Keratinocyte (primary cell): ENCODE results near the gene GDA. TPM values are rescaled to one million over a fixed set of nuclear protein-coding genes. Genes with fewer than 3 reads are reported as not detected.

Source experiments
- DNase-seq: peaks from one replicate; pipeline ENCODE4 v3.0.0-alpha.2; 2011; ENCODE audit warnings: low read depth, missing footprints, low spot score
- FAIRE-seq: peaks from 2 replicates; lab custom pipeline; 2011; peaks lifted over from hg19 to GRCh38; lab: Jason Lieb, UNC
- H2AFZ ChIP-seq: 2 replicates; pipeline ENCODE4 v1.6.0; 2012; ENCODE audit warnings: low read length, control low read depth, inconsistent platforms; ENCODE audit not compliant: control insufficient read depth
- H3K27ac ChIP-seq: 2 replicates; pipeline ENCODE4 v1.5.1; 2011; ENCODE audit warnings: low read length; ENCODE audit not compliant: control insufficient read depth, insufficient read depth
- H3K27me3 ChIP-seq: 3 replicates; pipeline ENCODE4 v1.6.0; 2011; ENCODE audit warnings: low read length; ENCODE audit not compliant: control insufficient read depth, insufficient read depth; ENCODE audit errors: extremely low read depth
- H3K36me3 ChIP-seq, 2 experiments: 2 replicates in 1 of 2; 3 replicates in 1 of 2; pipeline ENCODE4 v1.5.1; 2011; ENCODE audit warnings: low read length in 2 of 2, mild to moderate bottlenecking in 1 of 2; ENCODE audit not compliant: control insufficient read depth in 2 of 2, insufficient read depth in 2 of 2; ENCODE audit errors: extremely low read depth in 1 of 2
- H3K4me1 ChIP-seq: 3 replicates; pipeline ENCODE4 v1.5.1; 2011; ENCODE audit warnings: low read length; ENCODE audit not compliant: control insufficient read depth, insufficient read depth; ENCODE audit errors: extremely low read depth
- H3K4me2 ChIP-seq: 3 replicates; pipeline ENCODE4 v1.6.0; 2011; ENCODE audit warnings: low read depth, low read length; ENCODE audit not compliant: control insufficient read depth, insufficient read depth; ENCODE audit errors: extremely low read depth
- H3K4me3 ChIP-seq, 3 experiments: fragments of 200-600 bp in 1 of 3; sonication (generic) in 1 of 3; 2 replicates in 2 of 3; 3 replicates in 1 of 3; pipeline ENCODE4 v1.5.1; 2011 to 2016; ENCODE audit warnings: low read length in 3 of 3, mild to moderate bottlenecking in 3 of 3, control low read depth in 2 of 3, inconsistent platforms in 1 of 3, low read depth in 1 of 3, mixed read lengths in 1 of 3, mixed run types in 1 of 3, moderate library complexity in 1 of 3; ENCODE audit not compliant: control insufficient read depth in 2 of 3, insufficient read depth in 2 of 3; ENCODE audit errors: extremely low read depth in 1 of 3
- H3K79me2 ChIP-seq: 2 replicates; pipeline ENCODE4 v1.6.0; 2012; ENCODE audit warnings: low read length; ENCODE audit not compliant: control insufficient read depth, insufficient read depth
- H3K9ac ChIP-seq: 3 replicates; pipeline ENCODE4 v1.6.0; 2011; ENCODE audit warnings: low read length; ENCODE audit not compliant: control insufficient read depth, insufficient read depth; ENCODE audit errors: extremely low read depth
- H3K9me1 ChIP-seq: 3 replicates; pipeline ENCODE4 v1.6.0; 2011; ENCODE audit warnings: low read length; ENCODE audit not compliant: control insufficient read depth, insufficient read depth; ENCODE audit errors: extremely low read depth
- H3K9me3 ChIP-seq: 2 replicates; pipeline ENCODE4 v1.5.1; 2012; ENCODE audit warnings: low read depth, low read length; ENCODE audit not compliant: control insufficient read depth
- H4K20me1 ChIP-seq: 3 replicates; pipeline ENCODE4 v1.6.0; 2011; ENCODE audit warnings: low read length; ENCODE audit not compliant: control insufficient read depth, insufficient read depth; ENCODE audit errors: extremely low read depth
- CTCF ChIP-seq, 3 experiments: IDR thresholded peaks in 1 of 3; conservative IDR thresholded peaks in 1 of 3; optimal IDR thresholded peaks in 1 of 3; 2 replicates in 2 of 3; 3 replicates in 1 of 3; pipeline versions ENCODE3 to v1.5.1; 2011; ENCODE audit warnings: low read length in 3 of 3, mild to moderate bottlenecking in 3 of 3, moderate library complexity in 2 of 3, control low read depth in 1 of 3, inconsistent platforms in 1 of 3; ENCODE audit not compliant: insufficient read depth in 2 of 3; ENCODE audit errors: extremely low read depth in 1 of 3
- EZH2 ChIP-seq: IDR thresholded peaks from one replicate; pipeline ENCODE4 v1.6.1; 2012; ENCODE audit warnings: inconsistent platforms, mild to moderate bottlenecking, low read length, moderate library complexity
- dilution Hi-C: fragments of 300-500 bp; cut with MboI; formaldehyde crosslinking; loops from one replicate; pipeline ENCODE4 v1.7.0; 2020; ENCODE audit warnings: low sequenced_read_pairs; ENCODE audit not compliant: extremely low pct_ligation_motif_present
- polyA plus RNA-seq, 5 experiments: library from polyadenylated mRNA; depleted of rRNA in 3 of 5; stranded (reverse) in 3 of 5; stranded (forward) in 1 of 5; unstranded in 1 of 5; fragments of >200 nt; gene quantifications; 1 replicate in 1 of 5; 2 replicates in 3 of 5; 3 replicates in 1 of 5; pipeline versions ENCODE4 v1.2.1 to v1.2.3, GENCODE V29; 2011 to 2012; ENCODE audit warnings: missing spikeins in 2 of 5, low read depth in 1 of 5, low replicate concordance in 1 of 5

GDA gene
- polyA plus RNA-seq, 1 donor (not counting 4 experiments of a cell fraction or from before 2014, with no cell fraction given) = 0.75 TPM

- Histone ChIP-seq H3K9me3 (no peaks in the 10 kb centered on the region), H2AFZ (no peak overlapping the region), H3K27ac (no peak overlapping the region), H3K4me1 (no peaks in the 10 kb centered on the region), H3K4me3 (no peak overlapping the region), H3K9me1 (no peaks in the 10 kb centered on the region), H3K27me3 (no peaks in the 10 kb centered on the region), H3K79me2 (no peaks in the 10 kb centered on the region), H3K9ac (no peak overlapping the region), H3K36me3 (no peaks in the 10 kb centered on the region), H3K4me2 (no peak overlapping the region), H4K20me1 (no peaks in the 10 kb centered on the region)
- dilution Hi-C loops = no loop called here
- DNase-seq = no peak
- FAIRE-seq = no peak
- TF ChIP-seq CTCF (optimal IDR thresholded peaks at IDR 0.05 in 1 of 3, IDR thresholded peaks at IDR 0.05 in 1 of 3, conservative IDR thresholded peaks at IDR 0.05 in 1 of 3; ENCODE audit: extremely low read depth in 1 of 3, insufficient read depth in 2 of 3, low read length in 3 of 3) = no peak
- TF ChIP-seq EZH2 = no peak
Measured at GRCh38 chr9:72130321-72130720, 18.9 kb upstream of the GDA start.

- Histone ChIP-seq H3K9me3 (no peaks in the 10 kb centered on the region), H3K4me2 (no peak overlapping the region), H3K4me3 (no peak overlapping the region), H3K27me3 (no peaks in the 10 kb centered on the region), H3K79me2 (no peaks in the 10 kb centered on the region), H2AFZ (no peak overlapping the region), H3K36me3 (no peaks in the 10 kb centered on the region), H3K9ac (no peak overlapping the region), H4K20me1 (no peaks in the 10 kb centered on the region), H3K4me1 (no peaks in the 10 kb centered on the region), H3K9me1 (no peaks in the 10 kb centered on the region), H3K27ac (no peak overlapping the region)
- TF ChIP-seq EZH2 (no peak), CTCF (optimal IDR thresholded peaks at IDR 0.05 in 1 of 3, IDR thresholded peaks at IDR 0.05 in 1 of 3, conservative IDR thresholded peaks at IDR 0.05 in 1 of 3; ENCODE audit: extremely low read depth in 1 of 3, insufficient read depth in 2 of 3, low read length in 3 of 3) (no peak)
- dilution Hi-C loops = no loop called here
- DNase-seq = no peak
- FAIRE-seq = no peak
Measured at GRCh38 chr9:72131206-72131605, 18.0 kb upstream of the GDA start.
